Inflammatory macrophage (primary cell): ENCODE data around the gene FCER2.

Experiments used
- DNase-seq, 2 donors: peaks; one replicate each; pipeline ENCODE4 v3.0.0-alpha.2; 2020 to 2022

The FCER2 gene

GRCh38 chr19:7645656-7646425 lies 56.1 kb downstream of the FCER2 start:
- DNase-seq, result no peak

GRCh38 chr19:7645163-7645562 lies 56.8 kb downstream of the FCER2 start:
- DNase-seq, result peak; percentile 48 to 70

GRCh38 chr19:7644550-7644877 lies 57.4 kb downstream of the FCER2 start:
- no peak for DNase-seq

GRCh38 chr19:7643629-7644549 lies 58.0 kb downstream of the FCER2 start:
- peak; percentile 42 to 47 for DNase-seq

GRCh38 chr19:7643031-7643415 lies 58.9 kb downstream of the FCER2 start:
- DNase-seq, result no peak

- DNase-seq, result no peak
Observed at GRCh38 chr19:7642295-7643030, 59.5 kb downstream of the FCER2 start.

GRCh38 chr19:7641290-7642276 lies 60.3 kb downstream of the FCER2 start:
- DNase-seq, result no peak

- no peak for DNase-seq
Observed at GRCh38 chr19:7640803-7641202, 61.1 kb downstream of the FCER2 start.

GRCh38 chr19:7639863-7640348 lies 62.0 kb downstream of the FCER2 start:
- DNase-seq, result no peak

- no peak for DNase-seq
Observed at GRCh38 chr19:7638802-7639465, 63.0 kb downstream of the FCER2 start.
